Hippocampal formation (tissue), 2 donors: ENCODE results near the gene DYRK2.
A peak's percentile ranks its signal among the peaks of the same experiment; 100 is the strongest.

Source experiments
- DNase-seq, 2 donors: peaks; one replicate each; lab custom pipeline; 2025; lab: John Stamatoyannopoulos, UW

Gene DYRK2

GRCh38 chr12:67648521-67649260 lies at the start of gene DYRK2:
Gene DYRK2 (plus strand): TSS chr12:67648745. CDS start chr12:67649134, 389 bp downstream.
- DNase-seq, result peak; percentile 60 to 82

- DNase-seq, result no peak
Observed at GRCh38 chr12:67599691-67600090, 48.9 kb upstream of the DYRK2 start.

GRCh38 chr12:67601126-67601525 lies 47.4 kb upstream of the DYRK2 start:
- DNase-seq, result no peak

GRCh38 chr12:67609226-67609870 lies 39.2 kb upstream of the DYRK2 start:
- DNase-seq, result no peak

GRCh38 chr12:67613040-67613439 lies 35.5 kb upstream of the DYRK2 start:
- DNase-seq, result no peak

- DNase-seq, result no peak
Observed at GRCh38 chr12:67617629-67618028, 30.9 kb upstream of the DYRK2 start.

- DNase-seq, result no peak
Observed at GRCh38 chr12:67618303-67618702, 30.2 kb upstream of the DYRK2 start.

- no peak for DNase-seq
Observed at GRCh38 chr12:67621112-67621511, 27.4 kb upstream of the DYRK2 start.

- DNase-seq, result no peak
Observed at GRCh38 chr12:67621926-67622325, 26.6 kb upstream of the DYRK2 start.

GRCh38 chr12:67623259-67623658 lies 25.3 kb upstream of the DYRK2 start:
- DNase-seq, result no peak

- no peak for DNase-seq
Observed at GRCh38 chr12:67624355-67624754, 24.2 kb upstream of the DYRK2 start.

- no peak for DNase-seq
Observed at GRCh38 chr12:67625004-67625403, 23.5 kb upstream of the DYRK2 start.

- DNase-seq, result no peak
Observed at GRCh38 chr12:67626156-67626555, 22.4 kb upstream of the DYRK2 start.

- no peak for DNase-seq
Observed at GRCh38 chr12:67630373-67631088, 18.0 kb upstream of the DYRK2 start.

- no peak for DNase-seq
Observed at GRCh38 chr12:67632005-67632404, 16.5 kb upstream of the DYRK2 start.

GRCh38 chr12:67633024-67633610 lies 15.4 kb upstream of the DYRK2 start:
- no peak for DNase-seq

- peak in 1 of 2 donors; percentile 7 for DNase-seq
Observed at GRCh38 chr12:67633708-67634107, 14.8 kb upstream of the DYRK2 start.

GRCh38 chr12:67634303-67634761 lies 14.2 kb upstream of the DYRK2 start:
- DNase-seq, result no peak

GRCh38 chr12:67637718-67638117 lies 10.8 kb upstream of the DYRK2 start:
- DNase-seq, result no peak

GRCh38 chr12:67638694-67639093 lies 9.9 kb upstream of the DYRK2 start:
- no peak for DNase-seq

- DNase-seq, result no peak
Observed at GRCh38 chr12:67640863-67641262, 7.7 kb upstream of the DYRK2 start.

- DNase-seq, result no peak
Observed at GRCh38 chr12:67645126-67645525, 3.4 kb upstream of the DYRK2 start.
